ENCODE results near the gene TMEM100.

DNA sequence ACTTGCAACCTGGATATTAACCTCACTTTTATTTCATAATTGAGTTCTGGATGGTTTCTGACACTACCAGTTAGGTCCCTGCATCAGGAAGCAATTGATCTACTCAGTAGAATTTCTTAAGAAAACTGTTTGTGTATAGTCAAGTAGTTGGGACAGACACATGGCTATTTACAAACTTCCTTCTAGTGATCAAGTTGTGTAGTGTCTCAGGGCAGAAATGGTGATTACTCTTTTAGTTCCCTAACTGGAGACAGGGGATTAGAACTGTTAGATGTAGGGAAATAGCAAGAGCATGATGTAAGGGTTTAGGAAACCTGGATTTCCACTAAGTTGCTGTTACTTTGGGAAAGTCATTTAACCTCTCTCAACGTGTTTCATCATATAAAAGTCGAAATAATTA is 30.4 kb downstream of the TMEM100 start:
- TF ChIP-seq, protein P1, sequence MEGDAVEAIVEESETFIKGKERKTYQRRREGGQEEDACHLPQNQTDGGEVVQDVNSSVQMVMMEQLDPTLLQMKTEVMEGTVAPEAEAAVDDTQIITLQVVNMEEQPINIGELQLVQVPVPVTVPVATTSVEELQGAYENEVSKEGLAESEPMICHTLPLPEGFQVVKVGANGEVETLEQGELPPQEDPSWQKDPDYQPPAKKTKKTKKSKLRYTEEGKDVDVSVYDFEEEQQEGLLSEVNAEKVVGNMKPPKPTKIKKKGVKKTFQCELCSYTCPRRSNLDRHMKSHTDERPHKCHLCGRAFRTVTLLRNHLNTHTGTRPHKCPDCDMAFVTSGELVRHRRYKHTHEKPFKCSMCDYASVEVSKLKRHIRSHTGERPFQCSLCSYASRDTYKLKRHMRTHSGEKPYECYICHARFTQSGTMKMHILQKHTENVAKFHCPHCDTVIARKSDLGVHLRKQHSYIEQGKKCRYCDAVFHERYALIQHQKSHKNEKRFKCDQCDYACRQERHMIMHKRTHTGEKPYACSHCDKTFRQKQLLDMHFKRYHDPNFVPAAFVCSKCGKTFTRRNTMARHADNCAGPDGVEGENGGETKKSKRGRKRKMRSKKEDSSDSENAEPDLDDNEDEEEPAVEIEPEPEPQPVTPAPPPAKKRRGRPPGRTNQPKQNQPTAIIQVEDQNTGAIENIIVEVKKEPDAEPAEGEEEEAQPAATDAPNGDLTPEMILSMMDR (IDR thresholded peaks at IDR 0.05) = no peak
- no peak for TF ChIP-seq ZFX (IDR thresholded peaks at IDR 0.05; ENCODE audit: borderline replicate concordance)
